Stimulated activated CD4-positive, alpha-beta T cell treated with anti-CD3 and anti-CD28 coated beads, Interleukin-2, amount 100 ng/mL, for 48 hours (primary cell): Measurements from ENCODE around the gene ALDH18A1.

Source experiments
- DNase-seq, 2 donors: peaks; one replicate each; pipeline ENCODE4 v3.0.0-alpha.2; 2020

The ALDH18A1 gene

DNA sequence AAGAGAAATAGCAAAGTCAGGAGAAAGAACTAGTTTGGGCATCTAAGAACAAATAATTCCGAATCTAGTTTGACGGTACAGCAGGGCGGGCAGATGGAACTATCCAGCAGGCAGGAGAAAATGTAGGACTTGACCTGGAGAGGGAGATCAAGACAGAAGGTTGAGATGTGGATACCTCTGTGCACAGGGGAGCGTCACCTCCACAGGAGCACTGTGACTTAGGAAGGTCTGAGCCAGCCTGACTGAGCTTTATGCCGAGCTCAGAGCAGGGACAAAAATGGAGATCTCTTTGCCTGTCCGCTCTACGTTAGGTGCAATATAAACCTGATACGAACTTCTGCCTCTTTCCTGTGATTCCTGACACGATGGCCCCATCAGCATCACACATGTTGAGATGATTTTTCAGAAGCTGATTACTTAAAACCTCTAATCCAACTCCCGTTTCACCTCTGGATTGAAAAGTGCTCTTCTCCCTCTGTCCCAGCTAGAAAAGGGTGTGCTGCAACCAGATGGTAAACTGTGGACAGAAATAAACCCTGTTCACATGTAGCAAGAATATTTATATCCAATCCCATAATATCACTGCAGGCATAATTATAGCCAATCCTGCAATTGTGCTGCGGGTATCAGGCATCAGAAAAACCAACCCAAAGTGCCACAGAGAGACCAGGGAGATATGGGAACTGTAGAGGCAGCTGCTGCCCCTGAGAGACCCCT is 81.7 kb downstream of the ALDH18A1 start:
- DNase-seq = no peak

DNA sequence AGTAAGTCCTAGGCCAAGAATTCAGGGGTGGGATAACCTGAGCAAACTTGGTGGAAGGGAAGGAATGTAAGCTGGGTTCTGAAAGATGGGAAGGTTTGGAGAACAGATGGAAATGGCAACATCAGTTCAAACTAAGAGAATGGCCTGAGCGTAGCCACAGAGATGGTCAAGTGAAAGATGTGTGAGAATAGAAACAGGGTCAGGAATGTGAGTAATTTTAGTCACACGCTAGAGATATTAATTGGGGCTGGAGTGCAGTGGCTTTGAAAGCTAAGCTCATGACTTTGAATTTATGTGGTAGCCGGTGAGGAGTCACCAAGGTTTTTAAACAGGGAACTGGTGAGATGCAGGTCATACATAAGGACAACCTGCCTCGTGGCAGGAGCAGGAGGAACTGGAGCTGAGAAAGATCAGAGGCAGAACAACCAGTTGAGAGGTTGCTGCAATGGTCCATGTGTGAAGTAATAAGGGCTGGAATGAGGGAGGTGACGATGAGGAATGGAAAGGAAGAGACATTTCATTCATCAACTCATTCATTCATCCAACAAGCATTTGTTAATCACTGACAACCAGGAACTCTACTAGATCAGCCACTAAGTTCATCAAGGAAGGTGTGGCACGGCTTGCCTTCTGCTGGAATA is 82.4 kb downstream of the ALDH18A1 start:
- no peak for DNase-seq

DNA sequence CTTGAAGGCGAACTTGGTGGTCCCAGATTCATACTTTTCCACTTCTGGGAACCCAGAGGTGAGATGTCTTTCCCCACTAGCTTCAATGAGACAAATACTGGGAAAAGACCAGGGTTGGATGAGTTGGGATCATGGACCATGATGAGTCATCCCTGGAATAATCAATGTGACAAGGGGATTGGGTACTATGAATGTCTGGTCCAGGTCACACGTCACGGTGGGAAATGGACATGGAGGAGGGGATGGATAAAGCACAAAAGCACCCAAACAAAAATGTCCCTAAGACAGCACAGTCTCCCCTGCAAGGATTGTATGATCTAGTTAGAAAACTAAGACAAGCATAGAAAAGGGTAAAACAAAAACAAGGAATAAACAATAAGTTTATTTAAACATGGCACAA is 83.0 kb downstream of the ALDH18A1 start:
- no peak for DNase-seq

DNA sequence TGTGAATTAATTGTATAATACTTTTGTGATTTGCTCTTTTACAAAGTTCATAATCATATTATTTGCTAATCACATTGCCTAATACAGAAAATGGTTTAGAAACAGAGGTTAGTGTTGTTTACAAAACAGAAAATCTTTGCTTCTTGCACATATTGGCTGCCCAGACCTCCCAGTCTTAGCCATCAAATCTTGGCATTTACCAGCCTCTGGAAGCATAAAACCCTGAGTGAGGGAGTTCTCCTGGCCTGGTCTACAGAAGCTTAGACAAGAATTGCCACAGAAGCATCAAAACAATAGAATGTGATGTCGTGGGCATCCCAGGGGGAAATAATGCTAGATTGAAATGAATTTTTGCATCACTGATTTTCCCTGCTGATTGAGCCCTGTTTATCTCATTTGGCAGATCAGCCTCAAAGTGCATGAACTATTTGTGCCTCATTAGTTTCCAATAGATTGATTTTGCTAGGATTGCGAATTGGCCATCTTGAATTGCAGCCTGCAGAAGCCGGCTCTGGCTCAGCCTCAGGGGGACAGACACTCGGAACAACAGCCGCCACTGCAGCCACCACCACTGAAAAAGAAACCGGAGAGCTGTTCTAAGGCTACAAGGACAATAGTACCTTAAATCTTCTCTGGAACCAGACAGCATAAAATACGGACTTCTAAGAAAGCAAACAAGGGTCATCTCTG is 84.2 kb downstream of the ALDH18A1 start:
- DNase-seq = no peak

DNA sequence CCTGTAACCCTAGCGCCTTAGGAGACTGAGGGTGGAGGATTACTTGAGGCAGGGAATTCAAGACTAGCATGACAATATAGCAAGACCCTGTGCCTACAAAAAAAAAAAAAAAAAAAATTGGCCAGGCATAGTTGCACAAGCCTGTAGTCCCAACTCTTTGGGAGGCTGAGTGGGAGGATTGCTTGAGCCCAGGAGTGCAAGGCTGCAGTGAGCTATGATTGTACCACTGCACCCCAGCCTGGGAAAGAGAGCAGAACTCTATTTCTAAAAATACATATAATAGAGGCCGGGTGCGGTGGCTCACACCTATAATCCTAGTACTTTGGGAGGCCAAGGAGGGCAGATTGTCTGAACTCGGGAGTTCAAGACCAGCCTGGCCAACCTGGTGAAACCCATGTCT is 85.1 kb downstream of the ALDH18A1 start:
- DNase-seq = no peak

DNA sequence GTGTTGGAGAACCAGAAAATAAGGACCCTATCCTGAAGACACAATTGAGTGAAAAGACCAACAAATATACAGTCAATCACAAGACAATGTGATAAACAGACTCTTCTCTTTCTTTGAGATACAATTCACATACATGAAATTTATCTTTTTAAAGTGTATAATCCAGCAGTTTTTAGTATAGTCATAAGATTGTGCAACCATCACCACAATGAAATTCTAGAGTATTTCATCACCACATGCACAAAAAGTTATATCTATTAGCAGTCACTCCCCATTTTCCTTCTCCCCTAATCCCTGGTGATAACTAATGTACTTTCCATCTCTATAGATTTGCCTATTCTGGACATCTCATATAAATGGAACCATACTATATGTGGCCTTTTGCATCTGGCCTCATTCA is 87.1 kb downstream of the ALDH18A1 start:
- DNase-seq = no peak

DNA sequence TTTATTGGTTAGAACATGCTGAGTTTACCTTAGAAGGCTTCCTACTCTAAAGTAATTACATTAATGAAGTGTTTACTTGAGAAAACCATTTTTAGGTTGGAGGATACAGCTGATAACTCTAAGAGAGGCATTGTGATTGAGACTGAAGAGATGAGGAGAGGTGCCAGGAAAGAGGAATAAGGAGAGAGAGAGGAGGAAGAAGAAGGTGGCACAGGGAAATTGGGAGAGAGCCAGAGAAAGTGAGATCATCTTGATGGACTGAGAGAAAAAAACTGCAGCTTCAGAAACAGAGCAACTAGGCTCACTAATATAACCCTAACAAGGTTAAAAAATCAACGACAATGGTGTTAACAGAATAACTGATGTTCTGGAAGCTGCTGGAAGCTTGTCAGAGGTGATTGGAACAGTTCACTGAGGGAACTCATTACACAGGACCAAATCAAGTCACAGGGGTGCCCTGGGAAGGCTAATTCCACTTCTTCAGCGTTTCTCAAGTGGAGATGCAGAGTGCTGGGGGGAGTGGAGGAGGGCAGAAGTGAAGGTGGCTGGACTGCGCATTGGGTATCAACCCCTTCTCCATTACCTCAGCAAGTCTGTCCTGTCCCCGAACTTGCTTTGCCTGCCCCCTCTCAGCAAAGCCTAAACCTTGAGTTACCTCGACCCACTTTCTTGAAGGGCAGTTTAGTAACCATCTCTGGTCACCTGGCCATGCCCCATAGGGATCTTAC is 88.4 kb downstream of the ALDH18A1 start:
- no peak for DNase-seq

DNA sequence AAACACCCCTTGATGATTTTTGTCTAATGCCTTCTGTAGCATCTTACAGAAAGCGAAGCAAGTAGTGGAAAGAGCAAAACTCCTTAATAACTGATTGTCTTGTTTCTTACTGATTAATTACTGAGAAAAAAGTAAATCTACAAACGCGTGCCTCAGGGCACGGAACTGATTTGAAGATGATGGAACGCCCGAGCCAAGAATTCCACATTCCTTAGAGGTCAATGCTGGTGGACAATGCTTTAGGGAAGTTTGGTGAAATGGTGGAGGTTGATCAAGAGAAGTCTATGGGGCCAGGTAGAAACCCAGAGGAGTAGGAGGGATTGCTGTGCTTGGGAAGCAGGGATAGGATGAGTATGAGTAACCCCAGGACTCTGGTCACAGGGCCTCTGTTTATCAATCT is 90.4 kb downstream of the ALDH18A1 start:
- no peak for DNase-seq

DNA sequence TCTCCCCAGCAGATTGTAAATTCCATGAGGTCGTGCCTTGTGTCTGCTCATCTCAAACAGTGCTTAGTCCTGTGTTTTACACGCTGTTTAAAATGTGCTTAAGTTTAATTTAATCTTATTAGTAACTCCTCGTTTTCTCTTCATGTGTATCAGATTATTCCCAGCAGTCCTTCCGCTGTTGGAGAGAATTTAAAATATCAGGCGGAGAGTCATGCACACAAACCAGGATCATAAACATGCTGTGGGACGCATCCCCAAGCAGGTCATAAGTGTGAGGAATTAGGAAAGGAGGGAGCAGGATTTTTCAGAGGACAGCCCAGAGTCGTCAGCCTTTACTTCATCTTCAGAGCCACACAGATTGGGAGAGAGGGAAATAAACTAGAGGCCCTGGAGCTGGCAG is 91.2 kb downstream of the ALDH18A1 start:
- DNase-seq = no peak

DNA sequence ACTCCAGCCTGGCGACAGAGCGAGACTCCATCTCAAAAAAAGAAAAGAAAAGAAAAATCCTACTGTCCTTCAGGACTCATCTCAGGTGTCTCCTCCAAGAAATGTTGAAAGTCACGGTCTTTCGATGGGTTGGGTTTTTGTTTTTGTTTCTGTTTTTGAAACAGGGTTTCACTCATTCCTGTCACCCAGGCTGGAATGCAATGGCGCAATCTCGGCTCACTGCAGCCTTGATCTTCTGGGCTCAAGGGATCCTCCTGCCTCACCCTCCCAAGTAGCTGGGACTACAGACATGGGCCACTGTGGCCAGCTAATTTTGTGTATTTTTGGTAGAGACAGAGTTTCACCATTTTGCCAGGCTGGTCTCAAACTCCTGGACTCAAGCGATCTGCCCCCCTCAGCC is 92.2 kb downstream of the ALDH18A1 start:
- DNase-seq = no peak

DNA sequence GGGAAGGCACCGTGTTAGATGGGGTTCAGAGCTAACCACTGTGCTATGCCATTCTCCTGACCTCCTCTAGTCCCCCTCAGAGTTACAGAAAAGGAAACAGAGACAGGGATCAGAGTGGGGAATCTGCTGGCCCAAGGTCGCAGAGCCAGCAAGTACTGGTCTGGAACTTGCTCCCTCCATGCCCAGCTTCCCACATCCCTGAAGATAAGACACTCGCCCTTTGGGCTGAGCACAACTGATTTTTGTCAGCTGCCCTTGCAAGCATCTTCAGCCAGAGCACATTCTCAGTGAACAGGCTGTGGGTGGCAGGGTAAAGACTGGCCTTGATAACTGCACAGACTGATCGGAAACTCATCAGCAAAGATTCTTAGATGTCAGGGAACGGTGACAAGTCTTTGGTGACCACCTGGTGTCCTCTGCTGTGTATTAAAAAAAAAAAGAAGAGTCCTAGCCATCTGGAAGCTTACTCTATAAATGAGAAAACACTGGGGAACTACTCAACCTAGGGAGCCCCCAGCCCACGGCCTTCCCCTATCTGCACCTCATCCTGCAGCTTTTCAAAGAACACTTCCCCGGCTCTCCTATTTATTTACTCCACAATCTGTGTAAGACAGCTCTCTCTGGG is 94.1 kb downstream of the ALDH18A1 start:
- no peak for DNase-seq

DNA sequence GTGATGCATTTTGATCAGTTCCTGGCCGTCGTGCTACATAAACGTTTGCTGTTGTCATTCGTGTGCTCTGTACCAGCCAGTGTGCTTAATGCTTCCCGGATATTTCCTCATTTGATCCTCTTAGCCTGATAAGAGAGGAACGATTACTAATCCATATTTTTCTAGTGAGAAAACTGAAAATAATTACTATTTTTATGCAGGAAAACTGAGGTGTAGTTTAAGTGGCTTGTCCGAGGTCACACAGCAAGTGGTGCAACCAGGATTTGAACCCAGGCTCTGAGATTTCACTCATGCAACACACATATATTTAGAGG is 94.7 kb downstream of the ALDH18A1 start:
- DNase-seq = no peak

DNA sequence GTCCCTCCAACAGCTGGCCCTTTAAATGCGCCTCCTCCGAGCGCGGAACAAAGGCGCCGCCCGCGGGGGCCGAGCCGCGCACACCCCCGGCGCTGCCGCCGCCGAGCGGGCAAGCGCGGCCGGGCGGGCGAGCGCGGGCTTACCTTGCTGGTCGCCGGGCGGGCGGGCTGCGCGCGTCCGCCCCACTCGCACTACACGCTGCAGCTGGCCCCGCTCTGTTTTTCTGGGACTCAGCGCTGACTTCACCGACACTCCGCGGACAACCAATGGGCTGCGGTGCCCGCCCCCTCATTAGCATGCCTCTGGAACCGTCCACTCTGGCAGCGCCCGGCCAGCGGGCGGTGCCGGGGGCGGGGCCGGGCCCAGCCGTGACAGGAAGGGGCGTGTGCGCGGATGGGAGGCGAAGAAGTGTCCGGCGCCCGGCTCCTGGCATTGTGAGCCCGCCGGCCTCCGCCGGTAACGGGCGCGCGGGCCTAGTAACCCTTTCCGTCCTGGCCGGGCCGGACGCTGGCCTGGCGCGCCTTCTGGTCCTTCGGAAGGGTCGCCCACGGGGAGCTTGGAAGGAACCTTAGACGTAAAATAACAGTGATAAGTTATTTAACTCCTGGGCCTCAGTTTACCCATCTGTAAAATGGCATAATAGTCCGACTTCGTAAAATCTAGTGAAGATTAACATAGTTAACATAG is 95.2 kb downstream of the ALDH18A1 start, which contains the start of gene SORBS1:
Gene SORBS1 (minus strand): TSS at position 195 of the 687 bp plus-strand sequence. CDS start 120,236 bp downstream, outside the sequence.
- DNase-seq = peak; percentile 72 to 73

DNA sequence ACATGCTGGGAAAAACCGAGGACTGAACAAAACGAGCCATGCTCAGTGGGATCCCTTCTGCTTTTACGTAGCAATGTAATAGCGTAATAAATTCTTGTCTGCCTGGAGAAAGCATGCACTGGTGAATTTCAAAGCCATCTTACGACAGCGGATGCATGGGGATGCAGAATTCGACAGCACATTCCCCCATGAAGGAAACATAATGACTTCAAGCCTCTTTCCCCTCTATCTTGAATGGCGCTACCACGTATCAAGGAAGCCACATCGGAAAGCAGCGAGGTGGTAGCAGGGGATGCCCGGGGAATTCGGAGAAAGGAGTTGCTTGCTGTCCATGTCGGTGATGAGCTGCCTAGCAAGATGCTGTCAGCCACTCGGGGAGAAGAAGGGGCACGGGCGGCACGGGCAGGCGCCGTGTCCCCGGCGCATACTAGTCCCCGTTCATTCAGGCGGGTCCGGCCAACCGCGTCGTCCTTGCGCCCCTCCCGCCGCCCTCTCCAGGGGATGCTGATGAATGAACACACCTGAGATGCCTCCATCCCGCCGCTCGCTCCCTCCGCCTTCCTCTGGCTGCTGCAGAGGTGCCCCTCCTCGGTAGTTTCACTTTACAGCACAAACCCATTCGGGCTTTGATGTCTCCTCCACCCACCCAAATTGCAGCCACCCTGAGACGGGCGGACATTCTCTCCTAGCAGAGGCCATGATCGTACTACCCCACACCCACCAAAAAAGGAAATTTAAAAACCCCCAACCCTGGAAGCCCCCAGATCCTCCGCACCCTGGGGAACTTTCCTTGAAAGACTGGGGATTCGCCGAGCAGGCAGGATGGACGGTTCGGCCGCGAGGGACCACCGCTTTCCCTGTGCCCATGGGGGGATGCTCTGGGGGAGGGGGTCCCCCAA is 96.0 kb downstream of the ALDH18A1 start:
- peak; percentile 20 to 22 for DNase-seq

DNA sequence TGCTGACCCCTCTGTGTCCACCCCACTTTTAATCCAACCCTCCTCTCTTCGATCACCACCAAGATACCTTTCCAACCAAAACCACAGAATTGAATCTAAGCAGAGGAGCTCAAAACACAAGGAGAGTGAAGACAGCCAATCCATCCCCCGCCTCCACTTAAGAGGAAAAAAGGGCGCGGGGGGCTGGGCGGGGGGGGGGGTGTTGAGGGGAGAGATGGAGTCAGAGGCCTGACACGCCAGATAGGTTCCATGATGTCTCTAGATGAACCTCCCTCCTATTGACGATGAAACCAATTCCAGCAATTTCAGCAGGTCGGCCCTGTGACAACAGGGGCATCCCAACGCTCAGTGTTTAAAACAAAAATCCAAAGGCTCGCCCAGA is 96.6 kb downstream of the ALDH18A1 start:
- no peak for DNase-seq

DNA sequence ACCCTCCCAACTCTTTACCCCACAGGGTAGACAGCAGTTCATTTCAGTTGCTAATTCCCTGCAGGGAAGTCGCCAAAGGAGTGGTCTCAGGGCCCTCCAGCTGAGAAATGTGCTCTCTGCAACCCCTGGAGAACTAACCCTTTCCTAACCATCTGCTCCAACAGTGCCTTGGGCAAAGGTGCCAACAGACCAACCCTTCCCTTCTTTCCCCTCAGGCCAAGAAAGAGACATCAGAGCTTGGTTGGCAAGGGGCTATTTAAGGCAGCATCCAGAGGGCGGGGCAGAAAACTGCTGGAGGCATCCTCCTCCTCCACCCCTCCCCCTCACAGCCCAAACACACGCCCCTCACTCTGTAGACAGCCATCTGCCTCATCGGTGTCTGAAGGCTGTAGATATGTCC is 97.0 kb downstream of the ALDH18A1 start:
- DNase-seq = no peak

DNA sequence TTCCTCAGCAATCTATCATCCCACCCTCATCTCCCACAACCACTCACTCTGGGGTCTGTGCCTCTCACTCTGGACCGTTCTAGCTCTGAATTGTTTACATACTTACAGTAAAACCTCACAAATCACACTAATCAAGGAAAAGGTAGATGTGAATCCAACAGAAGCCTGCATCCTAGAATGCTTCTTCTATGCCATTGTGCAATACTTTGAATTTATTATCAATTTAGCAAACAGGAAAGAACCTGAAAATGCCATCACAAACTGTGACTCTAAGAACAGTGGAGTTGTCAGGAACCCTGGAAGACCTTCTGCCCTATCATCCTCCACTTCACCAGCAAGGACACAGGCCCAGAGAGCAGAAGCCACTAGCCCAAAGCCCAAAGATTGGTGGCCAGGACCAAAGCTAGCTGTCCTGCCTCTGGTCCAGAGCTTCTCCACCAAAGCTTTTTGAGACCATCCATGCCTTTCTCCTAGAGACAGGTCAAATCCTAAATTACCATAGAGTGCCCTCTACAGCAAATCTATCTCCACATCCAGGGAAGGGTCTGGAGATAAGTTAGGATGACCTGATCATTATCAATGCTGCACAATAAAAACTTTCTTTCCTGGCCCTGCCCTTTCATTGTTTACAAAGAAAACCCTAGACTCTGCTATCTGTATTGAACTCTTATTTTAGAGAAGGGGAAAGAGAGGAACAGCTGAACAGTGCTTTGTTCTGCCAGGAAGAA is 97.8 kb downstream of the ALDH18A1 start:
- DNase-seq = no peak

DNA sequence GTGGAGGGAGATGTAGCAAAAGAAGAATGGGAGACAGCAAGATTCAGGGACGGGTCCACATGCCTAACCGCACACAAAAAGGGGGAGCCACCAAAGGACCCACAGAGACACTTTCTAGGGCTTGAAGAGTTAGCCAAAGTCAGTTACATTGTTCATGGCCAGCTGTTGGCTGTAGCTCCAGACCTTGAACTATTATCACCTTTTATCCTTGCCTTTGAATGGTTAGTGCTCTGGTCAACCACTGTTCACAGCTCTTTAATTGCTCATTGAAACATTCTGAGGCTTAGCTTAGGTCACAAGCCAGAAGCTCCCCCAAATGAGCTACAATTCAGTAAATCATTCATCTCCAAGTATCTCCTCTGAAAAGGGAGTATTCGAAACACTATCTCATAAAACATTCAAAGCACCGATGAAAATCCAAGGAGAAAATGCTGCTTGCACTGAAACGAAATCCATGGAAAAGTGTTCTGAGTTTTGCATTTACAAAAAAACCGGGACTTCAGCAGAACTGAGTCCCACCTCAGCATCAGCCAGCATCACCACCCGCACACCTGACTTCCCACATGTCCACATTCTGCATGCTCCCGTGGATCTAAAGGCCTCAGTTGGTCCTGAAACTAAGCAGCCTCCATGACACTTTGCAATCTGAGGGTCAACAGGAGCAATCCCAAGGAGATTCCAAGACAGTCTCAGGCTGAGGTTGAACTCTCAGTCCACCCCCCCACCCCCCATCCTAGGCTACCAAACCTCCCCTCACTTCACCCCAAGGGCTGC is 99.3 kb downstream of the ALDH18A1 start:
- DNase-seq = no peak
